Measurements from ENCODE around the gene SMARCA2.

DNA sequence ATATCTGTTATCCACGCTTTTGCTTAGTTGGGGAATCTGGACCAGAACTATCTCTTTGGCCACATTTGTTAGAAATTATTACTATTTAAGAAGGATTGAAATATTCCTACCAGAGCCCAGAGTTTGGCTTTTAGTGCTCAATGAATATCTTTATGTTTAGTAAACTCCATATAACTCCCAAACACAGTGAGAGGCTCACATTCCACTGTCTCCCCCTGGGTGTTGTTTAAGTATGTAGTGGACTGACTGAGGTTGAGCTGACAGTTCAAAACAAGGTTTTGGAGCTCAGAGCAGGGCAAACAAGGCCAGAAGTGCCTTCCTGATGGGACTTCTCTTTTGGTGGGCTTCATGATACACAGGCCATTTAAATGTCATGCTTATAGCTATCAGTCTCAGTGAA lies 216.0 kb downstream of the SMARCA2 start:
- TF ChIP-seq, protein P1, sequence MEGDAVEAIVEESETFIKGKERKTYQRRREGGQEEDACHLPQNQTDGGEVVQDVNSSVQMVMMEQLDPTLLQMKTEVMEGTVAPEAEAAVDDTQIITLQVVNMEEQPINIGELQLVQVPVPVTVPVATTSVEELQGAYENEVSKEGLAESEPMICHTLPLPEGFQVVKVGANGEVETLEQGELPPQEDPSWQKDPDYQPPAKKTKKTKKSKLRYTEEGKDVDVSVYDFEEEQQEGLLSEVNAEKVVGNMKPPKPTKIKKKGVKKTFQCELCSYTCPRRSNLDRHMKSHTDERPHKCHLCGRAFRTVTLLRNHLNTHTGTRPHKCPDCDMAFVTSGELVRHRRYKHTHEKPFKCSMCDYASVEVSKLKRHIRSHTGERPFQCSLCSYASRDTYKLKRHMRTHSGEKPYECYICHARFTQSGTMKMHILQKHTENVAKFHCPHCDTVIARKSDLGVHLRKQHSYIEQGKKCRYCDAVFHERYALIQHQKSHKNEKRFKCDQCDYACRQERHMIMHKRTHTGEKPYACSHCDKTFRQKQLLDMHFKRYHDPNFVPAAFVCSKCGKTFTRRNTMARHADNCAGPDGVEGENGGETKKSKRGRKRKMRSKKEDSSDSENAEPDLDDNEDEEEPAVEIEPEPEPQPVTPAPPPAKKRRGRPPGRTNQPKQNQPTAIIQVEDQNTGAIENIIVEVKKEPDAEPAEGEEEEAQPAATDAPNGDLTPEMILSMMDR (IDR thresholded peaks at IDR 0.05): no peak
- no peak for TF ChIP-seq EP300 (IDR thresholded peaks at IDR 0.05)
- TF ChIP-seq POLR2A (IDR thresholded peaks at IDR 0.05; ENCODE audit: low read depth): no peak

Measured in esophagus muscularis mucosa (tissue), 4 donors.